GM19043 (cell line): ENCODE results near the gene EGFR.

Experiments used
- ATAC-seq: cut with Tn5 transposase; IDR thresholded peaks from one replicate; pipeline ENCODE4 v1.9.1; 2021; ENCODE audit warnings: low read depth; ENCODE audit not compliant: unreplicated experiment

The EGFR gene

GRCh38 chr7:55097100-55097499 lies 78.3 kb downstream of the EGFR start:
- ATAC-seq: no peak

GRCh38 chr7:55099066-55099820 lies 80.4 kb downstream of the EGFR start:
- ATAC-seq: no peak

- ATAC-seq: no peak
Observed at GRCh38 chr7:55099821-55100543, 81.2 kb downstream of the EGFR start.

GRCh38 chr7:55100544-55101327 lies 81.9 kb downstream of the EGFR start:
- no peak for ATAC-seq

- no peak for ATAC-seq
Observed at GRCh38 chr7:55101359-55101758, 82.5 kb downstream of the EGFR start.

GRCh38 chr7:55104123-55104522 lies 85.3 kb downstream of the EGFR start:
- ATAC-seq: no peak

- no peak for ATAC-seq
Observed at GRCh38 chr7:55104712-55105433, 86.1 kb downstream of the EGFR start.

GRCh38 chr7:55105952-55106351 lies 87.1 kb downstream of the EGFR start:
- ATAC-seq: no peak

- no peak for ATAC-seq
Observed at GRCh38 chr7:55107946-55108345, 89.1 kb downstream of the EGFR start.

GRCh38 chr7:55108401-55108800 lies 89.6 kb downstream of the EGFR start:
- no peak for ATAC-seq

- no peak for ATAC-seq
Observed at GRCh38 chr7:55108818-55109217, 90.0 kb downstream of the EGFR start.

GRCh38 chr7:55109404-55110167 lies 90.8 kb downstream of the EGFR start:
- no peak for ATAC-seq

GRCh38 chr7:55110282-55110992 lies 91.6 kb downstream of the EGFR start:
- no peak for ATAC-seq

- ATAC-seq: no peak
Observed at GRCh38 chr7:55110993-55111361, 92.2 kb downstream of the EGFR start.

- ATAC-seq: no peak
Observed at GRCh38 chr7:55112056-55112455, 93.2 kb downstream of the EGFR start.

- ATAC-seq: no peak
Observed at GRCh38 chr7:55113760-55114540, 95.1 kb downstream of the EGFR start.

GRCh38 chr7:55117286-55117685 lies 98.5 kb downstream of the EGFR start:
- ATAC-seq: no peak

GRCh38 chr7:55118426-55118825 lies 99.6 kb downstream of the EGFR start:
- ATAC-seq: no peak

GRCh38 chr7:55119571-55119970 lies 100.8 kb downstream of the EGFR start:
- no peak for ATAC-seq
